ENCODE results near the gene ADAMTS9. TPM values are rescaled to one million over a fixed set of nuclear protein-coding genes. Genes with fewer than 3 reads are reported as not detected.

Gene ADAMTS9
- total RNA-seq, 1 experiment from 2014 or later, result 0.46 TPM

DNA sequence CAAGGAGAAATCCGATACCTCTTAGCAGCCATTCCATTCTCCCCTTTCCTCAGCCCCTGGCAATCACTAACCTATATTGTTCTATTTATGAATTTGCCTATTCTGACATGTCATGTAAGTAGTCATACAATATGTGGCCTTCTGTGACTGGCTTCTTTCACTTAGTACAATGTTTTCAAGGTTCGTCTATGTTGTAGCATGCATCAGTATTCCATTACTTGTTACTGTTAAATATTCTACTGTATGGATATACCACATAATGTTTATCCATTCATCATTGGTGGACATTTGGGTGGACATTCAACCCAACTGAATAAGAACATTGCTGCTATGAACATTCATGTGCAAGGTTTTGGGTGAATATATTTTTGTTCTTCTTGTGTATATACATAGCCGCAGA lies 23.4 kb downstream of the ADAMTS9 start:
- no peak overlapping the region for H3K56ac ChIP-seq (ENCODE audit: insufficient read length, low read depth, low read length)
- H2AK5ac ChIP-seq (ENCODE audit: insufficient read length, low read length), result no peak overlapping the region
- H3K14ac ChIP-seq (ENCODE audit: insufficient read depth, low read length), result no peak overlapping the region
- no peak overlapping the region for H3K4me2 ChIP-seq (ENCODE audit: insufficient read depth, insufficient read length, low read length)
- no peak overlapping the region for H3K23ac ChIP-seq (ENCODE audit: insufficient read length, low read depth, low read length)
- no peak overlapping the region for H4K91ac ChIP-seq (ENCODE audit: insufficient read length, low read depth, low read length)
- no peak overlapping the region for H2AFZ ChIP-seq (ENCODE audit: low read length)
- no peaks in the 10 kb centered on the region for H3K27me3 ChIP-seq (ENCODE audit: insufficient read depth, low read length)
- H3K79me2 ChIP-seq (ENCODE audit: insufficient read depth, low read length), result no peaks in the 10 kb centered on the region
- H2BK5ac ChIP-seq (ENCODE audit: insufficient read length, low read length), result no peak overlapping the region
- H4K8ac ChIP-seq (replicated peaks; ENCODE audit: insufficient read length, low read depth, low read length), result no peak overlapping the region
- H4K5ac ChIP-seq (ENCODE audit: insufficient read length, low read depth, low read length), result no peak overlapping the region
- H3K9me3 Mint-ChIP-seq, result no peaks in the 10 kb centered on the region
- no peak overlapping the region for H3K9ac ChIP-seq (ENCODE audit: extremely low read depth, insufficient read length, low read length)
- H3K4me3 Mint-ChIP-seq, result no peak overlapping the region
- H2BK20ac ChIP-seq (ENCODE audit: low read depth, low read length, poor library complexity, severe bottlenecking), result no peak overlapping the region
- no CpG with 5 or more reads among the region's 3 CpGs for WGBS (ENCODE audit: extremely low coverage, insufficient read length, low lambda C conversion rate)
- no peak for DNase-seq
- H3K36me3 Mint-ChIP-seq (ENCODE audit: insufficient read depth in 1 of 3, low read depth in 3 of 3), result no peaks in the 10 kb centered on the region
- H3K27ac ChIP-seq (ENCODE audit: insufficient read length, low read depth, low read length), result no peak overlapping the region
- no peaks in the 10 kb centered on the region for H4K20me1 ChIP-seq (ENCODE audit: control insufficient read depth, insufficient read depth, insufficient read length)
- H3K4me1 Mint-ChIP-seq, result peaks cover 10 to 12% of the 10 kb centered on the region in 2 experiments
- H2BK12ac ChIP-seq (ENCODE audit: insufficient read length, low read depth, low read length), result no peak overlapping the region
- H3K18ac ChIP-seq (ENCODE audit: insufficient read length, low read depth, low read length), result no peak overlapping the region
- H3K27ac Mint-ChIP-seq, result no peak overlapping the region
- H3K79me1 ChIP-seq (ENCODE audit: insufficient read depth, low read depth, low read length, poor library complexity, severe bottlenecking), result no peaks in the 10 kb centered on the region
- H3K23me2 ChIP-seq (ENCODE audit: insufficient read length, low read depth, low read length, poor library complexity, severe bottlenecking), result no peaks in the 10 kb centered on the region
- H3K27me3 Mint-ChIP-seq (ENCODE audit: low read depth), result no peaks in the 10 kb centered on the region
- no peak overlapping the region for H2BK15ac ChIP-seq (ENCODE audit: low read depth, low read length)
- no peak overlapping the region for H2BK120ac ChIP-seq (ENCODE audit: low read depth, low read length, poor library complexity, severe bottlenecking)
- H3K4me1 ChIP-seq (ENCODE audit: insufficient read depth, low read length), result no peaks in the 10 kb centered on the region
- TF ChIP-seq CTCF (conservative IDR thresholded peaks at IDR 0.05), result no peak
- no peaks in the 10 kb centered on the region for H3K9me3 ChIP-seq (ENCODE audit: control insufficient read depth, low read depth, low read length)
- H3K4ac ChIP-seq (ENCODE audit: low read depth, low read length), result no peak overlapping the region
- H3T11ph ChIP-seq (ENCODE audit: low read length), result no peak overlapping the region
